Measurements from ENCODE around the gene PDS5A.
"Not testable (repeated sequence)": the region's sequence is repeated elsewhere in the genome, so short reads cannot be mapped to it uniquely, and the experiment has no call there.

The PDS5A gene

DNA sequence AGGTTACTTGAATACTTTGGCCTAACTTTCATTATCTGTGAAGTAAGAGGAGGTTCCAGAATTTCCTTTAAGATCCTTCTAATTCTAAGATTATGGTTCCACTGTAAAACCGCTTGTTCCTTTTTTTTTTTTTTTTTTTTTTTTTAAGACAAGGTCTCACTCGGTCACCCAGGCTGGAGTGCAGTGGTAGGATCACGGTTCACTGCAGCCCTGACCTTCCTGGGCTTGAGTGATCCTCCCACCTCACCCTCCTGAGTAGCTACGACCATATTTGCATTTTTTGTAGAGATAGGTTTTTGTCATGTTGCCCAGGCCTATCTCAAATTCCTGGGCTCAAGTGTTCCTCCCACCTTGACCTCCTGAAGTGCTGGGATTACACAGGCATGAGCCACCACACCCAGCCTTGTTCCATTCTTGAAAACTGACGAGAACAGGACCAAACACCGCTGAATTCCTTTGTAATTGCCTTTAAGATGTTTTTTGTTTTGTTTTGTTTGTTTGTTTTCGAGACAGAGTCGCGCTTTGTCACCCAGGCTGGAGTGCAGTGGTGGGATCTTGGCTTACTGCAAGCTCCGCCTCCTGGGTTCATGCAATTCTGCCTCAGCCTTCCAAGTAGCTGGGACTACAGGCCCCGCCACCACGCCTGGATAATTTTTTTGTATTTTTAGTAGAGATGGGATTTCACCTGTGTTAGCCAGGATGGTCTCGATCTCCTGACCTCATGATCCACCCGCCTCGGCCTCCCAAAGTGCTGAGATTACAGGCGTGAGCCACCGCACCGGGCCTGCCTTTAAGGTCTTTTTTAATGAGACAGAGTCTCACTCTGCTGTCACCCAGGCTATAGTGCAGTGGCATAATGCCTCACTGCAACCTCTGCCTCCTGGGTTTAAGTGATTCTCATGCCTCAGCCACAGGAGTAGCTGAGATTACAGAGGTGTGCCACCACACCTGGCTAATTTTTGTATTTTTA is 6.8 kb downstream of the PDS5A start:
- peak; percentile 78 for DNase-seq (ENCODE audit: low read depth, low spot score)

- DNase-seq (ENCODE audit: low read depth, low spot score) = no peak
These were observed 14.1 kb downstream of the PDS5A start for GRCh38 chr4:39963656-39964055.

DNA sequence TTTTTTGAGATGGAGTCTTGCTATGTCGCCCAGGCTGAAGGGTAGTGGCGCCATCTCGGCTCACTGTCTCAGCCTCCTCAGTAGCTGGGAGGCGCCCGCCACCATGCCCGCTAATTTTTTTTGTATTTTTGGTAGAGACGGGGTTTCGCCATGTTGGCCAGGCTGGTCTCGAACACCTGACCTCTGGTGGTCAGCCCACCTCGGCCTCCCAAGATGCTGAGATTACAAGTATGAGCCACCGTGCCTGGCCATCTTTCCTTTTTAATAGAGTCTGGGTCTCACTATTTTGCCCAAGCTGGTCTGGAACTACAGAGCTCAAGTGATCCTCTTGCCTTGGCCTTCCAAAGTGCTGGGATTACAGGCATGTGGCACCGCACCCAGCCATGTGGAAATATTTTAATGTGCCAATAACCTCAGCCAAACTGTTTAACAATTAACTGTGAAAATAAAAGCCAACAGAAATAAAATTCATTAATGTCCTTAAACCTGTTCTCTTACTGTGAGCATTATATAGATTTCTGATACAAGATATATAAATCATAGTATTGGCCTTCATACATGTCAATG is 16.3 kb downstream of the PDS5A start:
- no peak for DNase-seq (ENCODE audit: low read depth, low spot score)

GRCh38 chr4:39950861-39951481 is 26.7 kb downstream of the PDS5A start:
- DNase-seq (ENCODE audit: low read depth, low spot score) = no peak

GRCh38 chr4:39947963-39948362 is 29.7 kb downstream of the PDS5A start:
- no peak for DNase-seq (ENCODE audit: low read depth, low spot score)

DNA sequence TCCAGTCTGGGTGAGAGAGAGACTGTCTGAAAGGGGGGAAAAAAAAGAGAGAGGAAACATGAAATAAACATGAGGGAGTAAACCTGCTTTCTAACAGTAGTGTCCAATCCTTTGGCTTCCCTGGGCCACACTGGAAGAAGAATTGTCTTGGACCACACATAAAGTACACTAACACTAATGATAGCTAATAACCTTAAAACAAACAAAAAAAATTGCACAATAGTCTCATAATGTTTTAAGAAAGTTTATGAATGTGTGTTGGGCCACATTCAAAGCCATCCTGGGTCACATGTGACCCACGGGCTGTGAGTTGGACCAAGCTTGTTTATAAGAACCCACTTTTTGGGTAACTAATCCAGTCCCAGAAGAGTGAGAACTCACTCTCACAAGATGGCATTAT is 30.3 kb downstream of the PDS5A start:
- DNase-seq (ENCODE audit: low read depth, low spot score) = no peak

DNA sequence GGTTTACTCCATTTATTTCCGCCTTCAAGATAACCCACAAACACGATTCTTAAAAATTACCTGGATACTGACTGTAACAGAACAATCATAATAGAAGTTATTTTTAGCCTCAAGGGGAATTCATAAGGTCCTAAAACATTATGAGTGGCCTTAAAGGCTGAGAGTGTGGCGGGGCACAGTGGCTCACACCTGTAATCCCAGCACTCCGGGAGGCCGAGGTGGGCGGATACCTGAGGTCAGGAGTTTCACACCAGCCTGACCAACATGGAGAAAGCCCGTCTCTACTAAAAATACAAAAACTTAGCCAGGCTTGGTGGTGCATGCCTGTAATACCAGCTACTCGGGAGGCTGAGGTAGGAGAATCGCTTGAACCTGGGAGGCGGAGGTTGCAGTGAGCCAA is 33.5 kb downstream of the PDS5A start:
- not testable (repeated sequence) for DNase-seq (ENCODE audit: low read depth, low spot score)

GRCh38 chr4:39942507-39942906 is 35.2 kb downstream of the PDS5A start:
- no peak for DNase-seq (ENCODE audit: low read depth, low spot score)

GRCh38 chr4:39941682-39942217 is 36.0 kb downstream of the PDS5A start:
- DNase-seq (ENCODE audit: low read depth, low spot score) = no peak

GRCh38 chr4:39937683-39938268 is 39.9 kb downstream of the PDS5A start:
- no peak for DNase-seq (ENCODE audit: low read depth, low spot score)

GRCh38 chr4:39936565-39937418 is 40.9 kb downstream of the PDS5A start:
- DNase-seq (ENCODE audit: low read depth, low spot score) = peak; percentile 42

DNA sequence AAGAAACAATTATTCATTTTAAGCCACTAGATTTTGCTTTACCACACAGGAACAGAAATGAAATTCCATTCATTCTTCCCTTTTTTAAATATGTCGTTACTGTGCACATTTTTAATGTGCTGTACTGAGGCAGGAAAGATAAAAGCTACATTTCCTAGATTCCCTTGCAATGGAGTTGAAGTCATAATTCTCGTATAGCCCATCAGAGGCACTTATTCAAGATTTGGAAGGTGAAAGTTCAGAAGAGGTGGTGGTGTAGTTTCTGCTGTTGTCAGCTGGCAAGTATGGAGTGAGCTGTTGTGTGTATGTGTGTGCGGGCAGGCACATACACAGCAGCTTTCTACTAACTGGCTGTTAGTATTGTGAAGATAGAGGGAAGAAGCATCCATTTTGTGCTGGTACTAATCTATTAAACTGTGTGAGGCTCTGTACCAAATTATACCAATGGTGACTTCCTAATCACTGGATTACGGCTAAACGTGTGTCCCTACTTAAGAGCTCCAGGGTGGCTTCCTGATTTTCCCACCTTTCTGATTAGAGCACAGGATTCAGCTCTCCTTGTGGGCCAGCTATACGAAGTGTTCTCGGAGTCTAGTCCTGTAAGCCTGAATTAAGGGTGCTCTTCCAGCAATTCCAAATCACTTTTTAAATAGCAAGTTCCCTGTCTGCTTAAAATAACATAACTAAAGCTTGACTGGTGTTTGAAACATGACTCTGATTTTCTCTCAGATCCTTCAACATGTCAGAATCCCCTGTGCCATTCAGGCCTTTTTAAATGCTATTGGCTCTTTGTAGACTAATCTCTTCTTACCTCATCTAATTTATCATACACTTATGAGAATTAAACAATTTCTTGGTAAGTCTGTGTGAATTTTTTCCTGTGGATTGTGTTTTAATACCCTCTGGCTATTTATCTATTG is 43.8 kb downstream of the PDS5A start:
- DNase-seq (ENCODE audit: low read depth, low spot score) = no peak

GRCh38 chr4:39932776-39933402 is 44.8 kb downstream of the PDS5A start:
- no peak for DNase-seq (ENCODE audit: low read depth, low spot score)

DNA sequence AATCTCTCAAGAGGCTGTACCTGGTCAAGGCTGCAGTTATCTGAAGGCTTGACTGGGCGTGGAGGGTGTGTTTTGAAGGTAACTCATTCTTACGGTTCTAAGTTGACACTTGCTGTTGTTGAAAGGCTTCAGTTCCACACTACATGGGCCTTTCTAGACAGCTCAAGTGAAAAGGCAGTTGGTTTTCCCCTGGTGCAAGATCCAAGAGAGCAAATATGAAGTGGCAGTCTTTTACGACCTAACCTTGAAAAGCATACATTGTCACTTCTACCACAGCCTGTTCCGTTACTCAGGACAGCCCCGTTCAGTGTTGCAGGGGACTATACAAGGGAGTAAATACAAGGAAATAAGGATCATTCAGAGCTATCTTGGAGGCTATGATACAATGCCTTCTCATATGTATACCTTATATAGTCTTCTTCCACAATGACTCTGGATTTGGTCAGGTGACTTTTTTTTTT is 46.2 kb downstream of the PDS5A start:
- no peak for DNase-seq (ENCODE audit: low read depth, low spot score)

- no peak for DNase-seq (ENCODE audit: low read depth, low spot score)
These were observed 49.2 kb downstream of the PDS5A start for GRCh38 chr4:39928538-39928937.

GRCh38 chr4:39924014-39924413 is 53.7 kb downstream of the PDS5A start:
- DNase-seq (ENCODE audit: low read depth, low spot score) = no peak

- DNase-seq (ENCODE audit: low read depth, low spot score) = no peak
These were observed 55.3 kb downstream of the PDS5A start for GRCh38 chr4:39922399-39922798.

GRCh38 chr4:39913471-39913870 is 64.2 kb downstream of the PDS5A start:
- DNase-seq (ENCODE audit: low read depth, low spot score) = no peak

- DNase-seq (ENCODE audit: low read depth, low spot score) = no peak
These were observed 67.6 kb downstream of the PDS5A start for GRCh38 chr4:39910064-39910463.
